Breast epithelium (tissue), 4 donors: ENCODE measurements around the gene P3H2. TPM values are rescaled to one million over a fixed set of nuclear protein-coding genes. Genes with fewer than 3 reads are reported as not detected.

Experiments
- DNase-seq, 2 donors: peaks; one replicate each; pipeline ENCODE4 v3.0.0-alpha.2; 2019; ENCODE audit warnings: low spot score in 2 of 2
- H3K27ac ChIP-seq, 2 donors: fragments of 200-600 bp; sonication (generic) in 1 of 2; one replicate each; pipeline ENCODE4 v1.5.1; 2016 to 2019; ENCODE audit warnings: mild to moderate bottlenecking in 1 of 2
- H3K27me3 ChIP-seq, 2 donors: fragments of 200-600 bp; sonication (generic) in 1 of 2; one replicate each; pipeline versions ENCODE4 v1.5.1 to v1.6.0; 2017 to 2019; ENCODE audit warnings: control low read depth in 1 of 2, mild to moderate bottlenecking in 1 of 2
- H3K36me3 ChIP-seq: fragments of 200-600 bp; one replicate; pipeline ENCODE4 v1.5.1; 2019
- H3K4me1 ChIP-seq, 2 donors: fragments of 200-600 bp; sonication (generic); one replicate each; pipeline ENCODE4 v1.5.1; 2016 to 2019; ENCODE audit warnings: control low read depth in 1 of 2
- H3K4me3 ChIP-seq, 3 donors: fragments of 200-600 bp; sonication (generic); 1 replicate in 2 of 3; 2 replicates in 1 of 3; pipeline ENCODE4 v1.5.1; 2016 to 2019; ENCODE audit warnings: mild to moderate bottlenecking in 3 of 3, moderate library complexity in 2 of 3
- H3K9me3 ChIP-seq, 2 donors: fragments of 200-600 bp; sonication (generic) in 1 of 2; one replicate each; pipeline ENCODE4 v1.5.1; 2016 to 2019; ENCODE audit warnings: control low read depth in 1 of 2
- POLR2A ChIP-seq: fragments of 450-650 bp; IDR thresholded peaks from one replicate; pipeline ENCODE4 v1.6.1; 2016; ENCODE audit warnings: antibody characterized with exemption, mild to moderate bottlenecking, moderate library complexity
- POLR2AphosphoS5 ChIP-seq, 3 donors: sonication (generic); formaldehyde crosslinking; IDR thresholded peaks; one replicate each; pipeline ENCODE4 v1.6.1; 2017; ENCODE audit warnings: antibody characterized with exemption in 3 of 3
- intact Hi-C: fragments of 100-400 bp; cut with DNase I; formaldehyde crosslinking; loops from one replicate; pipeline ENCODE4 v1.15.1; 2023; ENCODE audit warnings: low total_unique reads
- total RNA-seq, 3 donors: library from RNA; depleted of rRNA; stranded (reverse); fragments of >200 nt; gene quantifications; one replicate each; pipeline ENCODE4 v1.1.0, GENCODE V29; 2016
- TF ChIP-seq, protein P1 (sequence below), 3 donors: fragments of 450-650 bp; IDR thresholded peaks; one replicate each; pipeline ENCODE4 v1.5.1; 2016 to 2017; ENCODE audit warnings: antibody characterized with exemption in 3 of 3, mild to moderate bottlenecking in 3 of 3, moderate library complexity in 3 of 3

The P3H2 gene
- total RNA-seq, 3 donors from 2014 or later = 1.6 to 12.3 (median 10.2) TPM

DNA sequence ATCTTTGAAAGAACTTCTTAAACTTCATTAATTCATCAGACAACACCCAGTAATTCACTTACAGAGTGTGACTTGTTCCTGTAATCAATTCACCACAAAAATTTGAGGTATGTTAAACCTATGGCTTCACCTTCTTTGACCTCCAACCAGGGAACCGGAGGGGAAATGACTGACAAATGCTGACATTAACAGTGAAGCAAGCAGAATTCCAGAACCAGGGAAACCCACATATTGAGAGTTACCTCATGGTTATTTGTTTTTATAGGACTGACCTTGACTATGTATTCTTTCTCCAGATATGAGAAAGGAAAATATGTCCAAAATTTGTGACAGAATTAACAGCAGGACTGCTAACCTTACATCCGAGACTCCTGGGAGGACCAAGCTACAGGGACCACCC, 2.7 kb downstream of the P3H2 start:
- intact Hi-C loops = no loop called here
- Histone ChIP-seq H3K4me1 (no peaks in the 10 kb centered on the region), H3K9me3 (no peaks in the 10 kb centered on the region), H3K27ac (peak overlapping the region; percentile 38 to 52), H3K4me3 (peak overlapping the region in 1 of 3 donors; percentile 32), H3K36me3 (no peaks in the 10 kb centered on the region), H3K27me3 (no peaks in the 10 kb centered on the region)
- TF ChIP-seq POLR2AphosphoS5 (IDR thresholded peaks at IDR 0.05) = no peak
- no peak for TF ChIP-seq POLR2A
- TF ChIP-seq, protein P1, sequence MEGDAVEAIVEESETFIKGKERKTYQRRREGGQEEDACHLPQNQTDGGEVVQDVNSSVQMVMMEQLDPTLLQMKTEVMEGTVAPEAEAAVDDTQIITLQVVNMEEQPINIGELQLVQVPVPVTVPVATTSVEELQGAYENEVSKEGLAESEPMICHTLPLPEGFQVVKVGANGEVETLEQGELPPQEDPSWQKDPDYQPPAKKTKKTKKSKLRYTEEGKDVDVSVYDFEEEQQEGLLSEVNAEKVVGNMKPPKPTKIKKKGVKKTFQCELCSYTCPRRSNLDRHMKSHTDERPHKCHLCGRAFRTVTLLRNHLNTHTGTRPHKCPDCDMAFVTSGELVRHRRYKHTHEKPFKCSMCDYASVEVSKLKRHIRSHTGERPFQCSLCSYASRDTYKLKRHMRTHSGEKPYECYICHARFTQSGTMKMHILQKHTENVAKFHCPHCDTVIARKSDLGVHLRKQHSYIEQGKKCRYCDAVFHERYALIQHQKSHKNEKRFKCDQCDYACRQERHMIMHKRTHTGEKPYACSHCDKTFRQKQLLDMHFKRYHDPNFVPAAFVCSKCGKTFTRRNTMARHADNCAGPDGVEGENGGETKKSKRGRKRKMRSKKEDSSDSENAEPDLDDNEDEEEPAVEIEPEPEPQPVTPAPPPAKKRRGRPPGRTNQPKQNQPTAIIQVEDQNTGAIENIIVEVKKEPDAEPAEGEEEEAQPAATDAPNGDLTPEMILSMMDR (IDR thresholded peaks at IDR 0.05) = no peak
- no peak for DNase-seq

- no peak for DNase-seq
- H3K27me3 ChIP-seq = no peaks in the 10 kb centered on the region
- no peak overlapping the region for H3K4me3 ChIP-seq
- H3K4me1 ChIP-seq = no peaks in the 10 kb centered on the region
- no peak for TF ChIP-seq POLR2A
- TF ChIP-seq, protein P1 (IDR thresholded peaks at IDR 0.05) = no peak
- no peak for TF ChIP-seq POLR2AphosphoS5 (IDR thresholded peaks at IDR 0.05)
- no peaks in the 10 kb centered on the region for H3K36me3 ChIP-seq
- intact Hi-C loops = no loop called here
- peak overlapping the region; percentile 36 to 52 for H3K27ac ChIP-seq
- H3K9me3 ChIP-seq = no peaks in the 10 kb centered on the region
Observed at GRCh38 chr3:190116551-190117067, 4.1 kb downstream of the P3H2 start.

DNA sequence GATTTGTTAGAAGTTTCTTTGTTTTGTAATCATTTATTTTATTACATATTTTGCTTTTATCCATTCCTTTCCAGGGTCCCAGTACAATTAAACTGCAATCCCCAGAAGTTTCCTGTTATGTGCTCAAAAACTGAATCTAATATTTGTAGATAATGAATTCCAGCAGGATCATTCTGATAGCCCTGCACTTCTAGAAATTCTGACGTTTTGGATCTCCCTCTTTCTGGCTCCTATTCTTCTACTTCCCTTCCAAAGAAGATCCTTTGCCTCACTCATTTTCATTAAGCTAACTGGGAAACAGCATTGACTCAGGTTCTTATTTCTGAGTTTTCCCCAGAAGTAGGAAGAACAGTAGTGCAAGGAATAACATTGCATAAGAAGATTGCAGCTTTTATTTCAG, 9.9 kb downstream of the P3H2 start:
- intact Hi-C loops = no loop called here
- H3K4me1 ChIP-seq = no peaks in the 10 kb centered on the region
- no peaks in the 10 kb centered on the region for H3K36me3 ChIP-seq
- H3K9me3 ChIP-seq = no peaks in the 10 kb centered on the region
- H3K27me3 ChIP-seq = no peaks in the 10 kb centered on the region
- no peak for DNase-seq
- TF ChIP-seq POLR2A (no peak), POLR2AphosphoS5 (IDR thresholded peaks at IDR 0.05) (no peak)
- TF ChIP-seq, protein P1 (IDR thresholded peaks at IDR 0.05) = no peak
- H3K4me3 ChIP-seq = no peak overlapping the region
- H3K27ac ChIP-seq = no peak overlapping the region

DNA sequence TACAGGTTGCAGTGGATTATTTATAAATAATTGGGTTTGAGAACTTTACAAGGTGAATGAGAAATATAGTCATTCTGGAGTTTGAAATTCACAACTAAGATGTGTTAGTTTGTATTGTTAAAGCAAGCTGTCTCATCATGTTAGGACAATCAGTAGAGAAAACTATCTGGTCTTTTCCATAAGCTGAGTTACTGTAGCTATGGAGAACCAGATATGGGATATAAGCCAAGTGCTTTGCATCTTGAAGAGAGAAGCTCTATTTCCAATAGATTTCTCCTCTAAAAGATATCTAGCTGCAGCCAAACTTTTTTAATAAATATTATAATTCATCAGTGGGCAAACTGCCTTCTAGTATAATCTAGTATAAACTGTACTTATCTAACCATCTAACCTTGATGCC, 11.3 kb downstream of the P3H2 start:
- TF ChIP-seq, protein P1 (IDR thresholded peaks at IDR 0.05) = no peak

GRCh38 chr3:190108804-190109203, 11.9 kb downstream of the P3H2 start:
- no peak overlapping the region for H3K4me3 ChIP-seq
- H3K4me1 ChIP-seq = no peaks in the 10 kb centered on the region
- TF ChIP-seq POLR2A (no peak), POLR2AphosphoS5 (IDR thresholded peaks at IDR 0.05) (no peak)
- TF ChIP-seq, protein P1 (IDR thresholded peaks at IDR 0.05) = no peak
- no peaks in the 10 kb centered on the region for H3K36me3 ChIP-seq
- no peaks in the 10 kb centered on the region for H3K27me3 ChIP-seq
- no peaks in the 10 kb centered on the region for H3K9me3 ChIP-seq
- H3K27ac ChIP-seq = peak overlapping the region; percentile 20 to 37
- no peak for DNase-seq
- intact Hi-C loops = no loop called here

More for the DNA sequence above, 11.3 kb downstream of the P3H2 start:
- intact Hi-C loops = no loop called here
- Histone ChIP-seq H3K4me3 (no peak overlapping the region), H3K4me1 (no peaks in the 10 kb centered on the region), H3K36me3 (no peaks in the 10 kb centered on the region), H3K9me3 (no peaks in the 10 kb centered on the region), H3K27me3 (no peaks in the 10 kb centered on the region), H3K27ac (peak overlapping the region in 1 of 2 donors; percentile 37)
- no peak for DNase-seq
